HuH-7.5 (cell line): ENCODE results near the gene RAB25.

ENCODE experiments used
- DNase-seq: peaks from one replicate; pipeline ENCODE4 v3.0.0; 2011; ENCODE audit warnings: low spot score

Gene RAB25

GRCh38 chr1:156118177-156118868 is 57.4 kb downstream of the RAB25 start:
- DNase-seq, result peak; percentile 80

GRCh38 chr1:156119503-156120209 is 58.7 kb downstream of the RAB25 start:
- DNase-seq, result no peak
